GM12878 (cell line): Measurements from ENCODE around the gene C16orf90. TPM values are rescaled to one million over a fixed set of nuclear protein-coding genes. Genes with fewer than 3 reads are reported as not detected.

ENCODE experiments used
- ATAC-seq: fragments of 200-7000 bp; cut with Tn5 transposase; 3 replicates; pipeline ENCODE4 v1.9.1; 2020; ENCODE audit warnings: mild to moderate bottlenecking, moderate library complexity
- BruUV-seq: library from RNA; stranded (reverse); fragments of 400-500 nt; replicated peaks from 2 replicates; lab custom pipeline; 2021; lab: Mats Ljungman, UMichigan
- CTCF ChIA-PET: fragments of 300-600 bp; sonication (Branson Sonifier 250); formaldehyde crosslinking; extraction: SDS; loops from one replicate; lab custom pipeline; 2021; ENCODE audit warnings: inconsistent platforms; lab: Yijun Ruan, JAX
- POLR2A ChIA-PET: fragments of 350-600 bp; formaldehyde crosslinking; extraction: SDS; loops from one replicate; lab custom pipeline; 2021; ENCODE audit warnings: inconsistent platforms; lab: Charles Lee
- RAD21 ChIA-PET: fragments of 300-600 bp; sonication (Branson Sonifier 250); formaldehyde crosslinking; loops from one replicate; lab custom pipeline; 2023; ENCODE audit warnings: antibody characterized with exemption; ENCODE audit not compliant: unreplicated experiment; lab: Charles Lee
- SMC1A ChIA-PET: fragments of 300-600 bp; sonication (Branson Sonifier 250); formaldehyde crosslinking; loops from one replicate; lab custom pipeline; 2023; ENCODE audit not compliant: unreplicated experiment, uncharacterized antibody; lab: Charles Lee
- DNase-seq: peaks from one replicate; pipeline ENCODE4 v3.0.0-alpha.2; 2011; ENCODE audit warnings: low read depth, low spot score
- FAIRE-seq: peaks from 3 replicates; lab custom pipeline; 2011; peaks lifted over from hg19 to GRCh38; lab: Jason Lieb, UNC
- H2AFZ ChIP-seq: 2 replicates; pipeline ENCODE4 v1.6.0; 2011; ENCODE audit warnings: low read depth, low read length, control low read depth; ENCODE audit not compliant: control insufficient read depth
- H3K27ac ChIP-seq: 2 replicates; pipeline ENCODE4 v1.5.1; 2011; ENCODE audit warnings: control low read depth; ENCODE audit not compliant: control insufficient read depth, insufficient read depth
- H3K27me3 ChIP-seq, 2 experiments: replicated peaks in 1 of 2; 2 replicates each; pipeline versions ENCODE4 v1.6.0 to v1.6.1; 2011; ENCODE audit warnings: low read length in 1 of 2; ENCODE audit not compliant: control insufficient read depth in 2 of 2, insufficient read depth in 2 of 2
- H3K36me3 ChIP-seq, 2 experiments: 2 replicates each; pipeline ENCODE4 v1.5.1; 2011; ENCODE audit warnings: low read length in 1 of 2; ENCODE audit not compliant: control insufficient read depth in 2 of 2, insufficient read depth in 2 of 2
- H3K4me1 ChIP-seq: 2 replicates; pipeline ENCODE4 v1.6.1; 2011; ENCODE audit warnings: mild to moderate bottlenecking, low read length, moderate library complexity, mixed read lengths; ENCODE audit not compliant: control insufficient read depth, insufficient read depth
- H3K4me2 ChIP-seq: 2 replicates; pipeline ENCODE4 v1.6.0; 2011; ENCODE audit warnings: control low read depth; ENCODE audit not compliant: control insufficient read depth, insufficient read depth
- H3K4me3 ChIP-seq: fragments of 200-600 bp; sonication (generic); 2 replicates; pipeline ENCODE4 v1.5.1; 2016
- H3K79me2 ChIP-seq: 2 replicates; pipeline ENCODE4 v1.6.0; 2011; ENCODE audit warnings: low read length; ENCODE audit not compliant: control insufficient read depth, insufficient read depth
- H3K9ac ChIP-seq: 2 replicates; pipeline ENCODE4 v1.8.0; 2011; ENCODE audit warnings: low read length, control low read depth, mixed read lengths; ENCODE audit not compliant: control insufficient read depth, insufficient read depth
- H3K9me3 ChIP-seq: replicated peaks from 3 replicates; pipeline ENCODE4 v1.5.1; 2011; ENCODE audit warnings: mild to moderate bottlenecking, low read length; ENCODE audit not compliant: control insufficient read depth, insufficient read depth
- H4K20me1 ChIP-seq: 2 replicates; pipeline ENCODE4 v1.6.0; 2011; ENCODE audit not compliant: control insufficient read depth, insufficient read depth
- ETV6 ChIP-seq, 2 experiments: fragments of 450-650 bp in 1 of 2; IDR thresholded peaks in 1 of 2; conservative IDR thresholded peaks in 1 of 2; 2 replicates each; pipeline ENCODE4 v1.6.1; 2014; ENCODE audit warnings: antibody characterized with exemption in 1 of 2, borderline replicate concordance in 1 of 2, low read depth in 1 of 2, mild to moderate bottlenecking in 1 of 2, moderate library complexity in 1 of 2
- KDM1A ChIP-seq: fragments of 200-600 bp; sonication (generic); IDR thresholded peaks from 2 replicates; pipeline ENCODE4 v1.6.1; 2016; ENCODE audit warnings: borderline replicate concordance
- PAX8 ChIP-seq: fragments of 450-650 bp; IDR thresholded peaks from 2 replicates; pipeline ENCODE4 v1.6.1; 2017; ENCODE audit warnings: mild to moderate bottlenecking, moderate library complexity
- PML ChIP-seq: IDR thresholded peaks from 2 replicates; pipeline ENCODE4 v1.6.1; 2012; ENCODE audit warnings: low read length, inconsistent platforms
- ZNF274 ChIP-seq: IDR thresholded peaks from one replicate; pipeline ENCODE4 v1.8.0; 2011; ENCODE audit not compliant: insufficient read length, insufficient read depth
- ZNF384 ChIP-seq: IDR thresholded peaks from 2 replicates; pipeline ENCODE4 v1.6.1; 2012; ENCODE audit warnings: low read depth, mild to moderate bottlenecking, low read length, improper control_type of control experiment, borderline replicate concordance
- WGBS: methylation state at CpG from one replicate; pipeline ENCODE4 v1.1.6; 2016; ENCODE audit warnings: low lambda C conversion rate; ENCODE audit not compliant: insufficient replicate concordance, insufficient coverage; ENCODE audit errors: missing lambda C conversion rate; 5-methylcytosine and 5-hydroxymethylcytosine counted together
- in situ Hi-C: fragments of 300-500 bp; cut with MboI; formaldehyde crosslinking; loops from 9 replicates; pipeline ENCODE4 v1.14.3; 2018; ENCODE audit warnings: mixed read lengths
- intact Hi-C: fragments of 100-400 bp; cut with micrococcal nuclease; formaldehyde crosslinking; loops from one replicate; pipeline ENCODE4 v1.14.2; 2022; ENCODE audit not compliant: unreplicated experiment
- polyA plus RNA-seq, 11 experiments: library from polyadenylated mRNA; depleted of rRNA in 4 of 11; unstranded in 6 of 11; stranded (reverse) in 5 of 11; fragments of >200 nt; fragmentation: Nextera tagmentation in 4 of 11; fragmentation: Illumina TruSeq in 1 of 11; extraction: Ambion mirVana in 4 of 11; extraction: Trizol in 1 of 11; gene quantifications; 1 replicate in 1 of 11; 2 replicates in 10 of 11; pipeline versions ENCODE4 v1.2.1 to v1.2.3, GENCODE V29; 2011 to 2016; ENCODE audit warnings: inconsistent platforms in 2 of 11, missing spikeins in 2 of 11, low read depth in 1 of 11
- total RNA-seq, 4 experiments: library from RNA; depleted of rRNA in 3 of 4; stranded (reverse); fragments of >200 nt in 3 of 4; fragmentation: Illumina TruSeq in 1 of 4; extraction: Trizol in 1 of 4; gene quantifications; 2 replicates each; pipeline versions ENCODE4 v1.2.1 to v1.2.3, GENCODE V29; 2013 to 2021
- TF ChIP-seq, protein P1 (sequence below): IDR thresholded peaks from 2 replicates; pipeline ENCODE4 v1.6.1; 2011; ENCODE audit warnings: borderline replicate concordance, low read depth, mild to moderate bottlenecking, moderate library complexity, low read length; ENCODE audit not compliant: insufficient read depth, poor library complexity, severe bottlenecking
- TF ChIP-seq, protein P2 (sequence below): fragments of 450-650 bp; IDR thresholded peaks from 2 replicates; pipeline ENCODE4 v1.6.1; 2017; ENCODE audit warnings: mild to moderate bottlenecking, moderate library complexity

C16orf90 gene
- total and polyA plus RNA-seq, 10 of the 15 experiments (the other 5 are each of a cell fraction or from before 2014, with no cell fraction given), result not detected

DNA sequence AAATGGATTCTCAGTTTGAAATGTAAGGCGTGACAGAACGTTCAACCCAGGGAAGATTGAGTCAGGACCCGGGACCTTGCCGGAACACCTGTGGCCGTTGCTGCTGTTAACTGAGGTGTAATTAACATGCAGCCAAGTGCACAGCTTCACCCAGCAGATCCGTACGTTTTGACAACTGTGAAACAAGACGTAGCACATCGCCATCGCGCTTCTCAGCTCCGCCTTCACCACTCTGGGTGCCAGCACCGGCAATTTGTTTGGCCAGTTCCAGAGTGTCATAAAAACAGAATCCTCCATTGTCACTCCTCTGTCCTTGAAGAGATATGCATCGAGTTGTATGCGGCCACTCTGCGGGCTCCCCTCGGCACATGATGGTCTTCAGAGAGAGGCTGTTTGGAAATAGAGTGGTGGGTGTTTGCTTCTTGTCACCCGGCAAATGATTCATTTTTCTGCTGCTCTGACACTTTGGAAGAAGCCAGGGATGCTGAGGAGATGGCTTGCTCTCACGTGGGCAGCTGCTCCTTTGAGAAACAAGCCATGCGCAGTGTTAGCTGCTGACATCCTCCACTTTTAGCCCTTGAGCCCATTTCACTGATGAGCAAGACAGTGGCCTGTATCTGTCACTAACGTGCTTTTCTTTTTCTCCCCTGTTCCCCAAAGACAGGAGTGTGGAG lies 29.2 kb downstream of the C16orf90 start:
- ChIA-PET POLR2A (interaction anchor here (0.6 kb wide), 1 partner anchor 364 kb away, joined by 4 read pairs; no protein-coding TSS in a partner anchor), CTCF (no interaction called here), SMC1A (no interaction called here), RAD21 (no interaction called here)
- no TSS peak for BruUV-seq
- Histone ChIP-seq H3K9ac (no peak overlapping the region), H3K36me3 (peaks cover 2 to 12% of the 10 kb centered on the region in 2 experiments), H4K20me1 (0 out of 2 replicates have a peak, but pooled peaks cover 2% of the 10 kb centered on the region), H3K4me1 (peaks cover 9% of the 10 kb centered on the region; the same call in 1 of the 2 replicates), H3K27ac (no peak overlapping the region), H3K4me2 (no peak overlapping the region), H3K9me3 (no peaks in the 10 kb centered on the region; the same call in 2 of the 3 replicates), H3K4me3 (no peak overlapping the region), H2AFZ (no peak overlapping the region), H3K27me3 (no peaks in the 10 kb centered on the region), H3K79me2 (peaks cover 65% of the 10 kb centered on the region)
- 94% methylated on average over 21 of the region's 21 CpGs for WGBS
- intact Hi-C loops (no loop called here), in situ Hi-C loops (no loop called here)
- no peak for FAIRE-seq
- no peak for TF ChIP-seq ETV6 (conservative IDR thresholded peaks at IDR 0.05 in 1 of 2, IDR thresholded peaks at IDR 0.05 in 1 of 2; ENCODE audit: borderline replicate concordance in 1 of 2, low read depth in 1 of 2)
- ATAC-seq, result no peak
- no peak for DNase-seq

DNA sequence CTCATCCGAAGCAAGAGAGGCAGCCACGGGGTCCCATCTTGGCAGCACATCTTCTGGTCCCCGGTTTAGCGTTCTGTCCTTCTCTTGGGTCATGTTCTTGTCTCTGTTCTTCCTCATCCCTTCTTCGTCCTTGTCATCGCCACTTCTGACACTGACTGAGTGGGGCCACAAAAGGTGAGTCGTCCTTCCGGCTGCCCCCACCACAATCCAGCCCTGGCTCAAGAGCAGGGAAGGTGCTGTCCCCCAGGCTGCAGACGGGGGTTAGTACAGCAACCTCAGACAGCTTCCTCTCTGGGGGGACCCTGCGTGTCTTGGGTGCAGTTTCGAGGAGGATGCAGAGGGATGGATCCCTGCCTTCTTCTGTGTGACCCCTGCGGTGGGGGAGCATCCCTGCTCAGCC lies 30.0 kb downstream of the C16orf90 start:
- intact Hi-C loops (no loop called here), in situ Hi-C loops (no loop called here)
- peaks cover 71% of the 10 kb centered on the region for H3K79me2 ChIP-seq
- H3K9ac ChIP-seq, result no peak overlapping the region
- no peak overlapping the region for H3K27ac ChIP-seq
- POLR2A ChIA-PET, result no interaction called here
- peaks cover 9% of the 10 kb centered on the region for H3K4me1 ChIP-seq
- SMC1A ChIA-PET, result no interaction called here
- no TSS peak for BruUV-seq
- ATAC-seq, result no peak
- CTCF ChIA-PET, result interaction anchor here (1.6 kb wide), 1 partner anchor 198 kb away, joined by 5 read pairs; no protein-coding TSS in a partner anchor
- FAIRE-seq, result no peak
- WGBS, result 89% methylated on average over 12 of the region's 12 CpGs
- H3K27me3 ChIP-seq, result no peaks in the 10 kb centered on the region
- DNase-seq, result no peak
- H4K20me1 ChIP-seq, result peaks cover 2% of the 10 kb centered on the region; the same call in 1 of the 2 replicates
- H3K4me3 ChIP-seq, result no peak overlapping the region
- RAD21 ChIA-PET, result no interaction called here
- peaks cover 2 to 12% of the 10 kb centered on the region in 2 experiments for H3K36me3 ChIP-seq
- H3K9me3 ChIP-seq, result no peaks in the 10 kb centered on the region; the same call in 2 of the 3 replicates
- H3K4me2 ChIP-seq, result no peak overlapping the region
- no peak overlapping the region for H2AFZ ChIP-seq
- TF ChIP-seq PML (no peak), ZNF384 (no peak), ZNF274 (no peak), PAX8 (no peak), KDM1A (no peak)
- TF ChIP-seq, protein P1, sequence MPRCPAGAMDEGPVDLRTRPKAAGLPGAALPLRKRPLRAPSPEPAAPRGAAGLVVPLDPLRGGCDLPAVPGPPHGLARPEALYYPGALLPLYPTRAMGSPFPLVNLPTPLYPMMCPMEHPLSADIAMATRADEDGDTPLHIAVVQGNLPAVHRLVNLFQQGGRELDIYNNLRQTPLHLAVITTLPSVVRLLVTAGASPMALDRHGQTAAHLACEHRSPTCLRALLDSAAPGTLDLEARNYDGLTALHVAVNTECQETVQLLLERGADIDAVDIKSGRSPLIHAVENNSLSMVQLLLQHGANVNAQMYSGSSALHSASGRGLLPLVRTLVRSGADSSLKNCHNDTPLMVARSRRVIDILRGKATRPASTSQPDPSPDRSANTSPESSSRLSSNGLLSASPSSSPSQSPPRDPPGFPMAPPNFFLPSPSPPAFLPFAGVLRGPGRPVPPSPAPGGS, result no peak
- TF ChIP-seq, protein P2, sequence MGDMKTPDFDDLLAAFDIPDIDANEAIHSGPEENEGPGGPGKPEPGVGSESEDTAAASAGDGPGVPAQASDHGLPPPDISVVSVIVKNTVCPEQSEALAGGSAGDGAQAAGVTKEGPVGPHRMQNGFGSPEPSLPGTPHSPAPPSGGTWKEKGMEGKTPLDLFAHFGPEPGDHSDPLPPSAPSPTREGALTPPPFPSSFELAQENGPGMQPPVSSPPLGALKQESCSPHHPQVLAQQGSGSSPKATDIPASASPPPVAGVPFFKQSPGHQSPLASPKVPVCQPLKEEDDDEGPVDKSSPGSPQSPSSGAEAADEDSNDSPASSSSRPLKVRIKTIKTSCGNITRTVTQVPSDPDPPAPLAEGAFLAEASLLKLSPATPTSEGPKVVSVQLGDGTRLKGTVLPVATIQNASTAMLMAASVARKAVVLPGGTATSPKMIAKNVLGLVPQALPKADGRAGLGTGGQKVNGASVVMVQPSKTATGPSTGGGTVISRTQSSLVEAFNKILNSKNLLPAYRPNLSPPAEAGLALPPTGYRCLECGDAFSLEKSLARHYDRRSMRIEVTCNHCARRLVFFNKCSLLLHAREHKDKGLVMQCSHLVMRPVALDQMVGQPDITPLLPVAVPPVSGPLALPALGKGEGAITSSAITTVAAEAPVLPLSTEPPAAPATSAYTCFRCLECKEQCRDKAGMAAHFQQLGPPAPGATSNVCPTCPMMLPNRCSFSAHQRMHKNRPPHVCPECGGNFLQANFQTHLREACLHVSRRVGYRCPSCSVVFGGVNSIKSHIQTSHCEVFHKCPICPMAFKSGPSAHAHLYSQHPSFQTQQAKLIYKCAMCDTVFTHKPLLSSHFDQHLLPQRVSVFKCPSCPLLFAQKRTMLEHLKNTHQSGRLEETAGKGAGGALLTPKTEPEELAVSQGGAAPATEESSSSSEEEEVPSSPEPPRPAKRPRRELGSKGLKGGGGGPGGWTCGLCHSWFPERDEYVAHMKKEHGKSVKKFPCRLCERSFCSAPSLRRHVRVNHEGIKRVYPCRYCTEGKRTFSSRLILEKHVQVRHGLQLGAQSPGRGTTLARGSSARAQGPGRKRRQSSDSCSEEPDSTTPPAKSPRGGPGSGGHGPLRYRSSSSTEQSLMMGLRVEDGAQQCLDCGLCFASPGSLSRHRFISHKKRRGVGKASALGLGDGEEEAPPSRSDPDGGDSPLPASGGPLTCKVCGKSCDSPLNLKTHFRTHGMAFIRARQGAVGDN, result no peak
